HG03060 (cell line): ENCODE results near the gene GID4.
A peak's percentile ranks its signal among the peaks of the same experiment; 100 is the strongest.

Source experiments
- ATAC-seq: cut with Tn5 transposase; IDR thresholded peaks from one replicate; pipeline ENCODE4 v1.9.1; 2021; ENCODE audit warnings: low read depth, moderate number of reproducible peaks; ENCODE audit not compliant: unreplicated experiment

Gene GID4

GRCh38 chr17:18041776-18042175 lies 2.6 kb downstream of the GID4 start:
- ATAC-seq = no peak

- no peak for ATAC-seq
These were observed 3.8 kb downstream of the GID4 start for GRCh38 chr17:18042983-18043382.

- no peak for ATAC-seq
These were observed 4.3 kb downstream of the GID4 start for GRCh38 chr17:18043491-18043890.

- ATAC-seq = no peak
These were observed 5.4 kb downstream of the GID4 start for GRCh38 chr17:18044609-18045008.

GRCh38 chr17:18045691-18046350 lies 6.6 kb downstream of the GID4 start:
- no peak for ATAC-seq

GRCh38 chr17:18055597-18055996 lies 16.4 kb downstream of the GID4 start:
- ATAC-seq = no peak

GRCh38 chr17:18056214-18056613 lies 17.0 kb downstream of the GID4 start:
- ATAC-seq = no peak

GRCh38 chr17:18059283-18059682 lies 20.1 kb downstream of the GID4 start:
- ATAC-seq = no peak

GRCh38 chr17:18064053-18064452 lies 24.8 kb downstream of the GID4 start:
- no peak for ATAC-seq

- ATAC-seq = no peak
These were observed 26.3 kb downstream of the GID4 start for GRCh38 chr17:18065546-18065945.

GRCh38 chr17:18066866-18067265 lies 27.7 kb downstream of the GID4 start:
- no peak for ATAC-seq

GRCh38 chr17:18069101-18069500 lies 29.9 kb downstream of the GID4 start:
- ATAC-seq = no peak

- no peak for ATAC-seq
These were observed 31.7 kb downstream of the GID4 start for GRCh38 chr17:18070861-18071340.

GRCh38 chr17:18071751-18072150 lies 32.5 kb downstream of the GID4 start:
- no peak for ATAC-seq

- ATAC-seq = no peak
These were observed 35.5 kb downstream of the GID4 start for GRCh38 chr17:18074566-18075272.

GRCh38 chr17:18076936-18077335 lies 37.7 kb downstream of the GID4 start:
- ATAC-seq = no peak

- ATAC-seq = no peak
These were observed 40.3 kb downstream of the GID4 start for GRCh38 chr17:18079543-18079942.

GRCh38 chr17:18084256-18084655 lies 45.0 kb downstream of the GID4 start:
- no peak for ATAC-seq

GRCh38 chr17:18087610-18088491 lies 48.6 kb downstream of the GID4 start, which contains the start of gene DRG2:
Gene DRG2 (plus strand): TSS chr17:18087948. CDS start chr17:18088024, 76 bp downstream.
- peak; percentile 83 for ATAC-seq

GRCh38 chr17:18089613-18090012 lies 50.4 kb downstream of the GID4 start:
- no peak for ATAC-seq
